HEK293 (cell line): ENCODE measurements around the gene GALNT1.

Experiments
- HOXD13 ChIP-seq: sonication (generic); formaldehyde crosslinking; IDR thresholded peaks from 2 replicates; pipeline ENCODE4 v1.8.0; 2022; ENCODE audit warnings: missing genetic modification reagents, borderline replicate concordance
- KLF8 ChIP-seq: fragments of 450-650 bp; formaldehyde crosslinking; IDR thresholded peaks from 2 replicates; pipeline ENCODE4 v1.5.1; 2016; ENCODE audit warnings: missing biosample characterization, missing genetic modification characterization
- MYNN ChIP-seq: fragments of 450-650 bp; formaldehyde crosslinking; IDR thresholded peaks from 2 replicates; pipeline ENCODE4 v1.5.1; 2016; ENCODE audit warnings: missing biosample characterization, missing genetic modification characterization, borderline replicate concordance
- MZF1 ChIP-seq: fragments of 450-650 bp; formaldehyde crosslinking; IDR thresholded peaks from 2 replicates; pipeline ENCODE4 v1.5.1; 2017; ENCODE audit warnings: missing biosample characterization, missing genetic modification characterization, borderline replicate concordance
- OVOL3 ChIP-seq: fragments of 450-650 bp; formaldehyde crosslinking; IDR thresholded peaks from 2 replicates; pipeline ENCODE4 v1.5.1; 2016; ENCODE audit warnings: missing biosample characterization, missing genetic modification characterization
- PRDM1 ChIP-seq: fragments of 450-650 bp; formaldehyde crosslinking; IDR thresholded peaks from 2 replicates; pipeline ENCODE4; 2016; ENCODE audit warnings: missing biosample characterization, missing genetic modification characterization
- YY2 ChIP-seq: fragments of 450-650 bp; formaldehyde crosslinking; IDR thresholded peaks from 2 replicates; pipeline ENCODE4 v1.5.1; 2016; ENCODE audit warnings: missing biosample characterization, missing genetic modification characterization
- ZBTB1 ChIP-seq: fragments of 450-650 bp; formaldehyde crosslinking; IDR thresholded peaks from 2 replicates; pipeline ENCODE4 v1.5.1; 2016; ENCODE audit warnings: missing biosample characterization, missing genetic modification characterization
- ZBTB17 ChIP-seq: fragments of 450-650 bp; formaldehyde crosslinking; IDR thresholded peaks from 2 replicates; pipeline ENCODE4 v1.5.1; 2016; ENCODE audit warnings: missing biosample characterization, missing genetic modification characterization
- ZNF10 ChIP-seq: fragments of 450-650 bp; formaldehyde crosslinking; IDR thresholded peaks from 2 replicates; pipeline ENCODE4 v1.5.1; 2017; ENCODE audit warnings: missing biosample characterization, missing genetic modification characterization
- ZNF184 ChIP-seq: fragments of 450-650 bp; IDR thresholded peaks from 2 replicates; pipeline ENCODE4 v1.5.1; 2018; ENCODE audit warnings: missing biosample characterization, mild to moderate bottlenecking, missing genetic modification characterization
- ZNF223 ChIP-seq: fragments of 450-650 bp; formaldehyde crosslinking; IDR thresholded peaks from 2 replicates; pipeline ENCODE4 v1.5.1; 2016; ENCODE audit warnings: missing biosample characterization, missing genetic modification characterization
- ZNF341 ChIP-seq: fragments of 450-650 bp; formaldehyde crosslinking; IDR thresholded peaks from 2 replicates; pipeline ENCODE4; 2016; ENCODE audit warnings: low read depth, missing biosample characterization, missing genetic modification characterization
- ZNF558 ChIP-seq: fragments of 450-650 bp; formaldehyde crosslinking; IDR thresholded peaks from 2 replicates; pipeline ENCODE4 v1.5.1; 2016; ENCODE audit warnings: missing biosample characterization, missing genetic modification characterization
- ZNF596 ChIP-seq: fragments of 450-650 bp; IDR thresholded peaks from 2 replicates; pipeline ENCODE4 v1.5.0; 2018; ENCODE audit warnings: missing biosample characterization, mild to moderate bottlenecking, missing genetic modification characterization, moderate library complexity
- ZNF600 ChIP-seq: fragments of 450-650 bp; formaldehyde crosslinking; IDR thresholded peaks from 2 replicates; pipeline ENCODE4 v1.5.1; 2016; ENCODE audit warnings: missing biosample characterization, missing genetic modification characterization
- ZNF768 ChIP-seq: fragments of 450-650 bp; formaldehyde crosslinking; IDR thresholded peaks from 2 replicates; pipeline ENCODE4 v1.5.1; 2018; ENCODE audit warnings: missing biosample characterization, mild to moderate bottlenecking, missing genetic modification characterization
- ZSCAN16 ChIP-seq: fragments of 450-650 bp; formaldehyde crosslinking; IDR thresholded peaks from 2 replicates; pipeline ENCODE4 v1.5.1; 2016; ENCODE audit warnings: missing biosample characterization, missing genetic modification characterization
- ZSCAN30 ChIP-seq: fragments of 450-650 bp; IDR thresholded peaks from 2 replicates; pipeline ENCODE4 v1.5.1; 2018; ENCODE audit warnings: missing biosample characterization, mild to moderate bottlenecking, missing genetic modification characterization, moderate library complexity
- TF ChIP-seq, protein P1 (sequence below): fragments of 450-650 bp; formaldehyde crosslinking; IDR thresholded peaks from 2 replicates; pipeline ENCODE4 v1.5.1; 2016; ENCODE audit warnings: missing biosample characterization, missing genetic modification characterization
- TF ChIP-seq, protein P2 (sequence below): fragments of 450-650 bp; formaldehyde crosslinking; IDR thresholded peaks from 2 replicates; pipeline ENCODE4 v1.5.1; 2017; ENCODE audit warnings: missing biosample characterization, missing genetic modification characterization
- TF ChIP-seq, protein P3 (sequence below): fragments of 450-650 bp; formaldehyde crosslinking; IDR thresholded peaks from 2 replicates; pipeline ENCODE4 v1.5.1; 2016; ENCODE audit warnings: missing biosample characterization, missing genetic modification characterization
- TF ChIP-seq, protein P4 (sequence below): fragments of 450-650 bp; formaldehyde crosslinking; IDR thresholded peaks from 2 replicates; pipeline ENCODE4 v1.5.1; 2016; ENCODE audit warnings: missing biosample characterization, missing genetic modification characterization
- TF ChIP-seq, protein P5 (sequence below): fragments of 450-650 bp; formaldehyde crosslinking; IDR thresholded peaks from 2 replicates; pipeline ENCODE4 v1.5.1; 2016; ENCODE audit warnings: missing biosample characterization, missing genetic modification characterization
- TF ChIP-seq, protein P6 (sequence below): fragments of 450-650 bp; formaldehyde crosslinking; IDR thresholded peaks from 2 replicates; pipeline ENCODE4 v1.5.1; 2016; ENCODE audit warnings: missing biosample characterization, missing genetic modification characterization, borderline replicate concordance
- TF ChIP-seq, protein P7 (sequence below): sonication (generic); formaldehyde crosslinking; IDR thresholded peaks from 2 replicates; pipeline ENCODE4 v1.8.1; 2022; ENCODE audit warnings: mild to moderate bottlenecking, moderate library complexity, missing genetic modification reagents

GALNT1 gene

DNA sequence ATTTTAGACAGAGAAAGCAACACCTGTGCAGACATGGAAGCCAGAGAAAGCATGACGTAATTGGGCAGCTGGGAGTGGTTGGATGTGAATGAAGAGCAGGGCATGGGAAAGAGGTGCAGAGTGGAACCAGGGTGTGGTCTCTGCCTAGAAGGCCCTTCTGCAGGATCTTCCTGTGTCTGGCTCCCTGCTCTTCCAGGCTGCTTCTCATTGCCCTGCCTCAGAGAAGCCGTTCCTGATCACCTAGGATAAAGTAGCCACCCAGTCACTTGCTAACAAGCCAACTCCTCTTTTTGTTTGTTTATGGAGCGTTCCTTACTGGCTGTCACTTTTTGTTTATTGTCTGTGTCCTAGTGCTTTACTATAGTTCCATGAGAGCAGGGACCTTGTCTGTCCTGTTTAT, 28.5 kb downstream of the GALNT1 start (continued):
- TF ChIP-seq, protein P1, sequence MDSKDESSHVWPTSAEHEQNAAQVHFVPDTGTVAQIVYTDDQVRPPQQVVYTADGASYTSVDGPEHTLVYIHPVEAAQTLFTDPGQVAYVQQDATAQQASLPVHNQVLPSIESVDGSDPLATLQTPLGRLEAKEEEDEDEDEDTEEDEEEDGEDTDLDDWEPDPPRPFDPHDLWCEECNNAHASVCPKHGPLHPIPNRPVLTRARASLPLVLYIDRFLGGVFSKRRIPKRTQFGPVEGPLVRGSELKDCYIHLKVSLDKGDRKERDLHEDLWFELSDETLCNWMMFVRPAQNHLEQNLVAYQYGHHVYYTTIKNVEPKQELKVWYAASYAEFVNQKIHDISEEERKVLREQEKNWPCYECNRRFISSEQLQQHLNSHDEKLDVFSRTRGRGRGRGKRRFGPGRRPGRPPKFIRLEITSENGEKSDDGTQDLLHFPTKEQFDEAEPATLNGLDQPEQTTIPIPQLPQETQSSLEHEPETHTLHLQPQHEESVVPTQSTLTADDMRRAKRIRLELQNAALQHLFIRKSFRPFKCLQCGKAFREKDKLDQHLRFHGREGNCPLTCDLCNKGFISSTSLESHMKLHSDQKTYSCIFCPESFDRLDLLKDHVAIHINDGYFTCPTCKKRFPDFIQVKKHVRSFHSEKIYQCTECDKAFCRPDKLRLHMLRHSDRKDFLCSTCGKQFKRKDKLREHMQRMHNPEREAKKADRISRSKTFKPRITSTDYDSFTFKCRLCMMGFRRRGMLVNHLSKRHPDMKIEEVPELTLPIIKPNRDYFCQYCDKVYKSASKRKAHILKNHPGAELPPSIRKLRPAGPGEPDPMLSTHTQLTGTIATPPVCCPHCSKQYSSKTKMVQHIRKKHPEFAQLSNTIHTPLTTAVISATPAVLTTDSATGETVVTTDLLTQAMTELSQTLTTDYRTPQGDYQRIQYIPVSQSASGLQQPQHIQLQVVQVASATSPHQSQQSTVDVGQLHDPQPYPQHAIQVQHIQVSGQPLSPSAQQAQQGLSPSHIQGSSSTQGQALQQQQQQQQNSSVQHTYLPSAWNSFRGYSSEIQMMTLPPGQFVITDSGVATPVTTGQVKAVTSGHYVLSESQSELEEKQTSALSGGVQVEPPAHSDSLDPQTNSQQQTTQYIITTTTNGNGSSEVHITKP (tag by site-specific recombination) = peak; percentile 15; the same call in 1 of the 2 replicates
- peak; percentile 61; the same call in 1 of the 2 replicates for TF ChIP-seq PRDM1
- peak; percentile 59; the same call in 1 of the 2 replicates for TF ChIP-seq ZNF600 (tag by site-specific recombination)
- no peak for TF ChIP-seq ZBTB1 (tag by site-specific recombination)
- TF ChIP-seq, protein P2, sequence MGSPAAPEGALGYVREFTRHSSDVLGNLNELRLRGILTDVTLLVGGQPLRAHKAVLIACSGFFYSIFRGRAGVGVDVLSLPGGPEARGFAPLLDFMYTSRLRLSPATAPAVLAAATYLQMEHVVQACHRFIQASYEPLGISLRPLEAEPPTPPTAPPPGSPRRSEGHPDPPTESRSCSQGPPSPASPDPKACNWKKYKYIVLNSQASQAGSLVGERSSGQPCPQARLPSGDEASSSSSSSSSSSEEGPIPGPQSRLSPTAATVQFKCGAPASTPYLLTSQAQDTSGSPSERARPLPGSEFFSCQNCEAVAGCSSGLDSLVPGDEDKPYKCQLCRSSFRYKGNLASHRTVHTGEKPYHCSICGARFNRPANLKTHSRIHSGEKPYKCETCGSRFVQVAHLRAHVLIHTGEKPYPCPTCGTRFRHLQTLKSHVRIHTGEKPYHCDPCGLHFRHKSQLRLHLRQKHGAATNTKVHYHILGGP (tag by site-specific recombination) = no peak
- TF ChIP-seq ZNF184 = no peak
- no peak for TF ChIP-seq ZNF223
- TF ChIP-seq, protein P3, sequence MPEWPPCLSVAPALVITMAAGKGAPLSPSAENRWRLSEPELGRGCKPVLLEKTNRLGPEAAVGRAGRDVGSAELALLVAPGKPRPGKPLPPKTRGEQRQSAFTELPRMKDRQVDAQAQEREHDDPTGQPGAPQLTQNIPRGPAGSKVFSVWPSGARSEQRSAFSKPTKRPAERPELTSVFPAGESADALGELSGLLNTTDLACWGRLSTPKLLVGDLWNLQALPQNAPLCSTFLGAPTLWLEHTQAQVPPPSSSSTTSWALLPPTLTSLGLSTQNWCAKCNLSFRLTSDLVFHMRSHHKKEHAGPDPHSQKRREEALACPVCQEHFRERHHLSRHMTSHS (tag by site-specific recombination) = no peak
- TF ChIP-seq ZNF558 (tag by site-specific recombination) = no peak
- TF ChIP-seq ZBTB17 (tag by site-specific recombination) = peak; percentile 81
- TF ChIP-seq YY2 (tag by site-specific recombination) = peak; percentile 30; the same call in 1 of the 2 replicates
- TF ChIP-seq, protein P4, sequence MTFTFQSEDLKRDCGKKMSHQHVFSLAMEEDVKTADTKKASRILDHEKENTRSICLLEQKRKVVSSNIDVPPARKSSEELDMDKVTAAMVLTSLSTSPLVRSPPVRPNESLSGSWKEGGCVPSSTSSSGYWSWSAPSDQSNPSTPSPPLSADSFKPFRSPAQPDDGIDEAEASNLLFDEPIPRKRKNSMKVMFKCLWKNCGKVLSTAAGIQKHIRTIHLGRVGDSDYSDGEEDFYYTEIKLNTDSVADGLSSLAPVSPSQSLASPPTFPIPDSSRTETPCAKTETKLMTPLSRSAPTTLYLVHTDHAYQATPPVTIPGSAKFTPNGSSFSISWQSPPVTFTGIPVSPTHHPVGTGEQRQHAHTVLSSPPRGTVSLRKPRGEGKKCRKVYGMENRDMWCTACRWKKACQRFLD = no peak
- TF ChIP-seq MYNN (tag by site-specific recombination) = no peak
- TF ChIP-seq, protein P5, sequence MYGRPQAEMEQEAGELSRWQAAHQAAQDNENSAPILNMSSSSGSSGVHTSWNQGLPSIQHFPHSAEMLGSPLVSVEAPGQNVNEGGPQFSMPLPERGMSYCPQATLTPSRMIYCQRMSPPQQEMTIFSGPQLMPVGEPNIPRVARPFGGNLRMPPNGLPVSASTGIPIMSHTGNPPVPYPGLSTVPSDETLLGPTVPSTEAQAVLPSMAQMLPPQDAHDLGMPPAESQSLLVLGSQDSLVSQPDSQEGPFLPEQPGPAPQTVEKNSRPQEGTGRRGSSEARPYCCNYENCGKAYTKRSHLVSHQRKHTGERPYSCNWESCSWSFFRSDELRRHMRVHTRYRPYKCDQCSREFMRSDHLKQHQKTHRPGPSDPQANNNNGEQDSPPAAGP = no peak
- no peak for TF ChIP-seq HOXD13 (CRISPR knock-in tag)
- TF ChIP-seq ZNF341 (tag by site-specific recombination) = peak; percentile 72
- TF ChIP-seq ZNF768 = no peak
- no peak for TF ChIP-seq ZSCAN16 (tag by site-specific recombination)
- TF ChIP-seq ZNF10 = no peak
- TF ChIP-seq OVOL3 (tag by site-specific recombination) = no peak
- no peak for TF ChIP-seq KLF8 (tag by site-specific recombination)
- no peak for TF ChIP-seq MZF1 (tag by site-specific recombination)
- TF ChIP-seq ZSCAN30 (tag by site-specific recombination) = no peak
- TF ChIP-seq, protein P6, sequence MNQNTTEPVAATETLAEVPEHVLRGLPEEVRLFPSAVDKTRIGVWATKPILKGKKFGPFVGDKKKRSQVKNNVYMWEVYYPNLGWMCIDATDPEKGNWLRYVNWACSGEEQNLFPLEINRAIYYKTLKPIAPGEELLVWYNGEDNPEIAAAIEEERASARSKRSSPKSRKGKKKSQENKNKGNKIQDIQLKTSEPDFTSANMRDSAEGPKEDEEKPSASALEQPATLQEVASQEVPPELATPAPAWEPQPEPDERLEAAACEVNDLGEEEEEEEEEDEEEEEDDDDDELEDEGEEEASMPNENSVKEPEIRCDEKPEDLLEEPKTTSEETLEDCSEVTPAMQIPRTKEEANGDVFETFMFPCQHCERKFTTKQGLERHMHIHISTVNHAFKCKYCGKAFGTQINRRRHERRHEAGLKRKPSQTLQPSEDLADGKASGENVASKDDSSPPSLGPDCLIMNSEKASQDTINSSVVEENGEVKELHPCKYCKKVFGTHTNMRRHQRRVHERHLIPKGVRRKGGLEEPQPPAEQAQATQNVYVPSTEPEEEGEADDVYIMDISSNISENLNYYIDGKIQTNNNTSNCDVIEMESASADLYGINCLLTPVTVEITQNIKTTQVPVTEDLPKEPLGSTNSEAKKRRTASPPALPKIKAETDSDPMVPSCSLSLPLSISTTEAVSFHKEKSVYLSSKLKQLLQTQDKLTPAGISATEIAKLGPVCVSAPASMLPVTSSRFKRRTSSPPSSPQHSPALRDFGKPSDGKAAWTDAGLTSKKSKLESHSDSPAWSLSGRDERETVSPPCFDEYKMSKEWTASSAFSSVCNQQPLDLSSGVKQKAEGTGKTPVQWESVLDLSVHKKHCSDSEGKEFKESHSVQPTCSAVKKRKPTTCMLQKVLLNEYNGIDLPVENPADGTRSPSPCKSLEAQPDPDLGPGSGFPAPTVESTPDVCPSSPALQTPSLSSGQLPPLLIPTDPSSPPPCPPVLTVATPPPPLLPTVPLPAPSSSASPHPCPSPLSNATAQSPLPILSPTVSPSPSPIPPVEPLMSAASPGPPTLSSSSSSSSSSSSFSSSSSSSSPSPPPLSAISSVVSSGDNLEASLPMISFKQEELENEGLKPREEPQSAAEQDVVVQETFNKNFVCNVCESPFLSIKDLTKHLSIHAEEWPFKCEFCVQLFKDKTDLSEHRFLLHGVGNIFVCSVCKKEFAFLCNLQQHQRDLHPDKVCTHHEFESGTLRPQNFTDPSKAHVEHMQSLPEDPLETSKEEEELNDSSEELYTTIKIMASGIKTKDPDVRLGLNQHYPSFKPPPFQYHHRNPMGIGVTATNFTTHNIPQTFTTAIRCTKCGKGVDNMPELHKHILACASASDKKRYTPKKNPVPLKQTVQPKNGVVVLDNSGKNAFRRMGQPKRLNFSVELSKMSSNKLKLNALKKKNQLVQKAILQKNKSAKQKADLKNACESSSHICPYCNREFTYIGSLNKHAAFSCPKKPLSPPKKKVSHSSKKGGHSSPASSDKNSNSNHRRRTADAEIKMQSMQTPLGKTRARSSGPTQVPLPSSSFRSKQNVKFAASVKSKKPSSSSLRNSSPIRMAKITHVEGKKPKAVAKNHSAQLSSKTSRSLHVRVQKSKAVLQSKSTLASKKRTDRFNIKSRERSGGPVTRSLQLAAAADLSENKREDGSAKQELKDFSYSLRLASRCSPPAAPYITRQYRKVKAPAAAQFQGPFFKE (tag by site-specific recombination) = no peak
- no peak for TF ChIP-seq ZNF596 (tag by site-specific recombination)
- TF ChIP-seq, protein P7, sequence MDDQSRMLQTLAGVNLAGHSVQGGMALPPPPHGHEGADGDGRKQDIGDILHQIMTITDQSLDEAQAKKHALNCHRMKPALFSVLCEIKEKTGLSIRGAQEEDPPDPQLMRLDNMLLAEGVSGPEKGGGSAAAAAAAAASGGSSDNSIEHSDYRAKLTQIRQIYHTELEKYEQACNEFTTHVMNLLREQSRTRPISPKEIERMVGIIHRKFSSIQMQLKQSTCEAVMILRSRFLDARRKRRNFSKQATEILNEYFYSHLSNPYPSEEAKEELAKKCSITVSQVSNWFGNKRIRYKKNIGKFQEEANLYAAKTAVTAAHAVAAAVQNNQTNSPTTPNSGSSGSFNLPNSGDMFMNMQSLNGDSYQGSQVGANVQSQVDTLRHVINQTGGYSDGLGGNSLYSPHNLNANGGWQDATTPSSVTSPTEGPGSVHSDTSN (CRISPR knock-in tag) = no peak
